ENCODE results near the gene GPC6. TPM values are rescaled to one million over a fixed set of nuclear protein-coding genes. Genes with fewer than 3 reads are reported as not detected.

The GPC6 gene
- total RNA-seq, 5 donors from 2014 or later (not counting 1 experiment from before 2014, with no cell fraction given): 0.03 to 0.18 (median 0.06) TPM; not detected in 2

- H3K27ac ChIP-seq (ENCODE audit: low read length): no peak overlapping the region
- no peaks in the 10 kb centered on the region for H3K9me3 ChIP-seq
- H3K4me3 Mint-ChIP-seq: no peak overlapping the region
- no peaks in the 10 kb centered on the region for H3K36me3 Mint-ChIP-seq
- CTCF ChIA-PET: no interaction called here
- WGBS (ENCODE audit: insufficient coverage): no CpG with 5 or more reads among the region's 4 CpGs
- H3K4me1 Mint-ChIP-seq: no peaks in the 10 kb centered on the region
- H3K27me3 ChIP-seq (replicated peaks in 1 of 2; ENCODE audit: control insufficient read depth in 2 of 2, extremely low read depth in 1 of 2, insufficient read depth in 2 of 2, low read length in 1 of 2): peaks cover 0 to 4% of the 10 kb centered on the region in 2 experiments
- ATAC-seq (replicated peaks in 1 of 4) (no peak), DNase-seq (no peak)
- H3K27me3 Mint-ChIP-seq: peaks cover 3 to 24% of the 10 kb centered on the region in 2 donors
- H3K9me3 Mint-ChIP-seq: no peaks in the 10 kb centered on the region
- no peak overlapping the region for H3K4me3 ChIP-seq (ENCODE audit: control insufficient read depth in 1 of 2, extremely low read depth in 1 of 2, low read length in 1 of 2)
- H3K36me3 ChIP-seq (ENCODE audit: control insufficient read depth in 2 of 2, extremely low read depth in 1 of 2, insufficient read depth in 1 of 2, low read length in 1 of 2): no peaks in the 10 kb centered on the region
- no peak overlapping the region for H3K27ac Mint-ChIP-seq
- POLR2A ChIA-PET: no interaction called here
- no peaks in the 10 kb centered on the region for H3K4me1 ChIP-seq (ENCODE audit: control insufficient read depth in 1 of 2, extremely low read depth in 1 of 2, insufficient read depth in 2 of 2, low read length in 2 of 2)
Observed at GRCh38 chr13:94056362-94056990, 829.9 kb downstream of the GPC6 start.

GRCh38 chr13:94057618-94058186 is 831.1 kb downstream of the GPC6 start:
- no CpG with 5 or more reads among the region's 2 CpGs for WGBS (ENCODE audit: insufficient coverage)
- H3K27me3 ChIP-seq (replicated peaks in 1 of 2; ENCODE audit: control insufficient read depth in 2 of 2, extremely low read depth in 1 of 2, insufficient read depth in 2 of 2, low read length in 1 of 2): peaks cover 0 to 7% of the 10 kb centered on the region in 2 experiments
- CTCF ChIA-PET: no interaction called here
- H3K9me3 ChIP-seq: no peaks in the 10 kb centered on the region
- Mint-ChIP-seq H3K27ac (no peak overlapping the region), H3K4me1 (no peaks in the 10 kb centered on the region), H3K4me3 (no peak overlapping the region), H3K36me3 (no peaks in the 10 kb centered on the region), H3K9me3 (no peaks in the 10 kb centered on the region), H3K27me3 (peaks cover 3 to 15% of the 10 kb centered on the region in 2 donors)
- POLR2A ChIA-PET: no interaction called here
- no peak for ATAC-seq (replicated peaks in 1 of 4)
- H3K4me1 ChIP-seq (ENCODE audit: control insufficient read depth in 1 of 2, extremely low read depth in 1 of 2, insufficient read depth in 2 of 2, low read length in 2 of 2): no peaks in the 10 kb centered on the region
- DNase-seq: no peak
- H3K36me3 ChIP-seq (ENCODE audit: control insufficient read depth in 2 of 2, extremely low read depth in 1 of 2, insufficient read depth in 1 of 2, low read length in 1 of 2): no peaks in the 10 kb centered on the region
- no peak overlapping the region for H3K4me3 ChIP-seq (ENCODE audit: control insufficient read depth in 1 of 2, extremely low read depth in 1 of 2, low read length in 1 of 2)
- no peak overlapping the region for H3K27ac ChIP-seq (ENCODE audit: low read length)

- no peak overlapping the region for H3K27ac Mint-ChIP-seq
- no peaks in the 10 kb centered on the region for H3K4me1 Mint-ChIP-seq
- ATAC-seq (replicated peaks in 1 of 4) (no peak), DNase-seq (no peak)
- no peaks in the 10 kb centered on the region for H3K36me3 Mint-ChIP-seq
- Histone ChIP-seq H3K4me3 (ENCODE audit: control insufficient read depth in 1 of 2, extremely low read depth in 1 of 2, low read length in 1 of 2) (no peak overlapping the region), H3K27ac (ENCODE audit: low read length) (no peak overlapping the region), H3K4me1 (ENCODE audit: control insufficient read depth in 1 of 2, extremely low read depth in 1 of 2, insufficient read depth in 2 of 2, low read length in 2 of 2) (no peaks in the 10 kb centered on the region), H3K27me3 (replicated peaks in 1 of 2; ENCODE audit: control insufficient read depth in 2 of 2, extremely low read depth in 1 of 2, insufficient read depth in 2 of 2, low read length in 1 of 2) (peaks cover 0 to 7% of the 10 kb centered on the region in 2 experiments), H3K9me3 (no peaks in the 10 kb centered on the region), H3K36me3 (ENCODE audit: control insufficient read depth in 2 of 2, extremely low read depth in 1 of 2, insufficient read depth in 1 of 2, low read length in 1 of 2) (no peaks in the 10 kb centered on the region)
- peaks cover 3 to 11% of the 10 kb centered on the region in 2 donors for H3K27me3 Mint-ChIP-seq
- H3K4me3 Mint-ChIP-seq: no peak overlapping the region
- WGBS (ENCODE audit: insufficient coverage): no CpG with 5 or more reads among the region's 2 CpGs
- no peaks in the 10 kb centered on the region for H3K9me3 Mint-ChIP-seq
- POLR2A ChIA-PET: interaction anchor here in 1 of 2 donors (0.7 kb wide), 1 partner anchor 430 kb away, joined by 3 read pairs; no protein-coding TSS in a partner anchor
- CTCF ChIA-PET: no interaction called here
Observed at GRCh38 chr13:94058821-94059360, 832.3 kb downstream of the GPC6 start.

GRCh38 chr13:94061301-94061700 is 834.7 kb downstream of the GPC6 start:
- no peaks in the 10 kb centered on the region for H3K4me1 ChIP-seq (ENCODE audit: control insufficient read depth in 1 of 2, extremely low read depth in 1 of 2, insufficient read depth in 2 of 2, low read length in 2 of 2)
- ATAC-seq (replicated peaks in 1 of 4) (no peak), DNase-seq (no peak)
- H3K27ac Mint-ChIP-seq: no peak overlapping the region
- CTCF ChIA-PET: no interaction called here
- POLR2A ChIA-PET: no interaction called here
- no peaks in the 10 kb centered on the region for H3K4me1 Mint-ChIP-seq
- H3K27me3 ChIP-seq (replicated peaks in 1 of 2; ENCODE audit: control insufficient read depth in 2 of 2, extremely low read depth in 1 of 2, insufficient read depth in 2 of 2, low read length in 1 of 2): peaks cover 0 to 2% of the 10 kb centered on the region in 2 experiments
- no peak overlapping the region for H3K4me3 Mint-ChIP-seq
- no peaks in the 10 kb centered on the region for H3K36me3 ChIP-seq (ENCODE audit: control insufficient read depth in 2 of 2, extremely low read depth in 1 of 2, insufficient read depth in 1 of 2, low read length in 1 of 2)
- no peak overlapping the region for H3K4me3 ChIP-seq (ENCODE audit: control insufficient read depth in 1 of 2, extremely low read depth in 1 of 2, low read length in 1 of 2)
- H3K36me3 Mint-ChIP-seq: no peaks in the 10 kb centered on the region
- H3K9me3 Mint-ChIP-seq: no peaks in the 10 kb centered on the region
- H3K27me3 Mint-ChIP-seq: no peaks in the 10 kb centered on the region
- no CpG with 5 or more reads among the region's 1 CpG for WGBS (ENCODE audit: insufficient coverage)
- no peak overlapping the region for H3K27ac ChIP-seq (ENCODE audit: low read length)
- H3K9me3 ChIP-seq: no peaks in the 10 kb centered on the region

- H3K36me3 Mint-ChIP-seq: no peaks in the 10 kb centered on the region
Observed at GRCh38 chr13:94063096-94063495, 836.5 kb downstream of the GPC6 start.

GRCh38 chr13:94063848-94064247 is 837.2 kb downstream of the GPC6 start:
- H3K27ac Mint-ChIP-seq: no peak overlapping the region
- peaks cover 0 to 4% of the 10 kb centered on the region in 2 donors for H3K27me3 Mint-ChIP-seq
- H3K9me3 Mint-ChIP-seq: no peaks in the 10 kb centered on the region
- Histone ChIP-seq H3K4me3 (ENCODE audit: control insufficient read depth in 1 of 2, extremely low read depth in 1 of 2, low read length in 1 of 2) (no peak overlapping the region), H3K4me1 (ENCODE audit: control insufficient read depth in 1 of 2, extremely low read depth in 1 of 2, insufficient read depth in 2 of 2, low read length in 2 of 2) (no peaks in the 10 kb centered on the region), H3K27me3 (replicated peaks in 1 of 2; ENCODE audit: control insufficient read depth in 2 of 2, extremely low read depth in 1 of 2, insufficient read depth in 2 of 2, low read length in 1 of 2) (peaks cover 0 to 4% of the 10 kb centered on the region in 2 experiments), H3K9me3 (no peaks in the 10 kb centered on the region), H3K36me3 (ENCODE audit: control insufficient read depth in 2 of 2, extremely low read depth in 1 of 2, insufficient read depth in 1 of 2, low read length in 1 of 2) (no peaks in the 10 kb centered on the region), H3K27ac (ENCODE audit: low read length) (no peak overlapping the region)
- H3K4me3 Mint-ChIP-seq: no peak overlapping the region
- ChIA-PET POLR2A (no interaction called here), CTCF (no interaction called here)
- no peak for DNase-seq
- H3K36me3 Mint-ChIP-seq: no peaks in the 10 kb centered on the region
- no peaks in the 10 kb centered on the region for H3K4me1 Mint-ChIP-seq
- WGBS (ENCODE audit: insufficient coverage): no CpG with 5 or more reads among the region's 4 CpGs
- no peak for ATAC-seq (replicated peaks in 1 of 4)

More at GRCh38 chr13:94063096-94063495, 836.5 kb downstream of the GPC6 start:
- Histone ChIP-seq H3K4me3 (ENCODE audit: control insufficient read depth in 1 of 2, extremely low read depth in 1 of 2, low read length in 1 of 2) (no peak overlapping the region), H3K9me3 (no peaks in the 10 kb centered on the region), H3K27ac (ENCODE audit: low read length) (no peak overlapping the region), H3K27me3 (replicated peaks in 1 of 2; ENCODE audit: control insufficient read depth in 2 of 2, extremely low read depth in 1 of 2, insufficient read depth in 2 of 2, low read length in 1 of 2) (peaks cover 0 to 2% of the 10 kb centered on the region in 2 experiments), H3K36me3 (ENCODE audit: control insufficient read depth in 2 of 2, extremely low read depth in 1 of 2, insufficient read depth in 1 of 2, low read length in 1 of 2) (no peaks in the 10 kb centered on the region), H3K4me1 (ENCODE audit: control insufficient read depth in 1 of 2, extremely low read depth in 1 of 2, insufficient read depth in 2 of 2, low read length in 2 of 2) (no peaks in the 10 kb centered on the region)
- Mint-ChIP-seq H3K4me1 (no peaks in the 10 kb centered on the region), H3K9me3 (no peaks in the 10 kb centered on the region), H3K27me3 (peaks cover 0 to 4% of the 10 kb centered on the region in 2 donors), H3K27ac (no peak overlapping the region), H3K4me3 (no peak overlapping the region)
- CTCF ChIA-PET: no interaction called here
- POLR2A ChIA-PET: no interaction called here
- ATAC-seq (replicated peaks in 1 of 4) (no peak), DNase-seq (no peak)

Measured in T-cell (primary cell).